ENCODE results near the gene CD300A.
A peak's percentile ranks its signal among the peaks of the same experiment; 100 is the strongest.
"Not testable (repeated sequence)": the region's sequence is repeated elsewhere in the genome, so short reads cannot be mapped to it uniquely, and the experiment has no call there.

Gene CD300A

GRCh38 chr17:74499992-74500391 lies 33.6 kb downstream of the CD300A start:
- no peak overlapping the region for H3K27ac ChIP-seq
- H3K36me3 ChIP-seq: no peaks in the 10 kb centered on the region
- H3K27me3 ChIP-seq: peaks cover 0 to 3% of the 10 kb centered on the region in 2 donors
- DNase-seq: peak in 1 of 2 donors; percentile 7
- TF ChIP-seq, protein P1, sequence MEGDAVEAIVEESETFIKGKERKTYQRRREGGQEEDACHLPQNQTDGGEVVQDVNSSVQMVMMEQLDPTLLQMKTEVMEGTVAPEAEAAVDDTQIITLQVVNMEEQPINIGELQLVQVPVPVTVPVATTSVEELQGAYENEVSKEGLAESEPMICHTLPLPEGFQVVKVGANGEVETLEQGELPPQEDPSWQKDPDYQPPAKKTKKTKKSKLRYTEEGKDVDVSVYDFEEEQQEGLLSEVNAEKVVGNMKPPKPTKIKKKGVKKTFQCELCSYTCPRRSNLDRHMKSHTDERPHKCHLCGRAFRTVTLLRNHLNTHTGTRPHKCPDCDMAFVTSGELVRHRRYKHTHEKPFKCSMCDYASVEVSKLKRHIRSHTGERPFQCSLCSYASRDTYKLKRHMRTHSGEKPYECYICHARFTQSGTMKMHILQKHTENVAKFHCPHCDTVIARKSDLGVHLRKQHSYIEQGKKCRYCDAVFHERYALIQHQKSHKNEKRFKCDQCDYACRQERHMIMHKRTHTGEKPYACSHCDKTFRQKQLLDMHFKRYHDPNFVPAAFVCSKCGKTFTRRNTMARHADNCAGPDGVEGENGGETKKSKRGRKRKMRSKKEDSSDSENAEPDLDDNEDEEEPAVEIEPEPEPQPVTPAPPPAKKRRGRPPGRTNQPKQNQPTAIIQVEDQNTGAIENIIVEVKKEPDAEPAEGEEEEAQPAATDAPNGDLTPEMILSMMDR (IDR thresholded peaks at IDR 0.05): no peak
- intact Hi-C loops (cut with DNase I; ENCODE audit: low total_unique reads): no loop called here
- no peak overlapping the region for H3K4me3 ChIP-seq
- no peaks in the 10 kb centered on the region for H3K4me1 ChIP-seq
- H3K9me3 ChIP-seq: no peaks in the 10 kb centered on the region

DNA sequence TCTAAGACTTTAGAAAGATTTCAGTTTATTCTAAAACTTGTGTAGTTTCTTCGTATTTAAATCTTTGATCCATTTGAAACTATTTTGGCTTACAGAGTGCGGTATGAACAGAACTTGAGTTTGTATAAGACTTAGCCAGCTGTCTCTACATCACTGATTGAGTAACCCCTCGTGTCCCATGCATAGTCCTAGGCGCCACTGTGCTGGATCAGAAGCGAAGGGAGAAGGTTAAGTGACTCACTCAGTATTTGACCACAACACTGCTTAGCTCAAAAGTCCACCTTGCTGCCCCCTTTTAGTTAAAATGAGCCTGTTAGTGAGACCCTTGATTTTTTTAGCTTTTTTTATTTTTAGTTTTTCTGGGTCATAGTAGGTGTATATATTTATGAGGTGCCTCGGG lies 36.4 kb downstream of the CD300A start:
- H3K9me3 ChIP-seq: no peaks in the 10 kb centered on the region
- no peaks in the 10 kb centered on the region for H3K36me3 ChIP-seq
- no peak overlapping the region for H3K27ac ChIP-seq
- intact Hi-C loops (cut with DNase I; ENCODE audit: low total_unique reads): no loop called here
- DNase-seq: no peak
- H3K4me3 ChIP-seq: no peak overlapping the region
- H3K4me1 ChIP-seq: no peaks in the 10 kb centered on the region
- no peaks in the 10 kb centered on the region for H3K27me3 ChIP-seq
- TF ChIP-seq, protein P1 (IDR thresholded peaks at IDR 0.05): no peak

DNA sequence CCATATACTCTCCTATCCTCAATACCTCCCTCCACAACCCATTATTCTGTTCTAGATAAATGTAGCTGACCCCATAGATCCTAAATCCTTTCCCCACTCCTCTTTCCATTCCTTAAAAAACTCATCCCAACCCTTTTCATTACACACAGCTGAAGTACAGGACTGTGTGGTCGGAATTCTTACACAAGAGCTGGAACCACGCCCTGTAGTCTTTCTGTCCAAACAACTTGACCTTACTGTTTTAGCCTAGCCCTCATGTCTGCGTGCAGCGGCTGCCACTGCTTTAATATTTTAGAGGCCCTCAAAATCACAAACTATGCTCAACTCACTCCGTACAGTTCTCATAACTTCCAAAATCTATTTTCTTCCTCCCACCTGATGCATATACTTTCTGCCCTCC lies 37.5 kb downstream of the CD300A start:
- intact Hi-C loops (cut with DNase I; ENCODE audit: low total_unique reads): not testable (repeated sequence)
- peak in 1 of 2 donors; percentile 42 for DNase-seq

GRCh38 chr17:74508156-74508555 lies 41.7 kb downstream of the CD300A start:
- peaks cover 0 to 10% of the 10 kb centered on the region in 2 donors for H3K27me3 ChIP-seq
- intact Hi-C loops (cut with DNase I; ENCODE audit: low total_unique reads): no loop called here
- TF ChIP-seq, protein P1 (IDR thresholded peaks at IDR 0.05): no peak

More for the DNA sequence above, 37.5 kb downstream of the CD300A start:
- H3K27me3 ChIP-seq, H3K4me1 ChIP-seq, H3K27ac ChIP-seq, H3K9me3 ChIP-seq, H3K4me3 ChIP-seq, H3K36me3 ChIP-seq: not testable (repeated sequence)

DNA sequence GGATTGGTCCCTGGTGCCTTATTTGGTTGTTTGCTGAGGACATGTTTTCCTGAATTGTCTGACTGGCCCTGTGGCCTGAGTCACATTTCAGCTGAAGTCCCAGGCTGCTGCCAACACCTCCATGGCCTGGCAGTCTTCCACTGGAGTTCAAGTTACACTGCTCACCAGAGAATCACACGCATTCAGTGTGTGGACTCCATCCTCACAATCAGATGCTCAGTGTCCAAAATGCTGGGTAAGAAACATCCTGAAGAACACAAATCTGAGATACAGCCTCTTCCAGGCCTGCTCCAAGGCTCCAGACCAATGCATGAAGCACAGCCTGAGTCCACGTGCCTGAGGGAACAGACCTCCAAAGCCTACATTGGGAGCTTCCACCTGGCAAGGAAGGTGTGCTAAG lies 45.6 kb downstream of the CD300A start:
- Histone ChIP-seq H3K27me3 (peaks cover 0 to 12% of the 10 kb centered on the region in 2 donors), H3K4me3 (no peak overlapping the region), H3K9me3 (no peaks in the 10 kb centered on the region), H3K27ac (no peak overlapping the region), H3K36me3 (no peaks in the 10 kb centered on the region), H3K4me1 (no peaks in the 10 kb centered on the region)
- intact Hi-C loops (cut with DNase I; ENCODE audit: low total_unique reads): no loop called here
- TF ChIP-seq, protein P1 (IDR thresholded peaks at IDR 0.05): no peak
- DNase-seq: peak in 1 of 2 donors; percentile 64

More at GRCh38 chr17:74508156-74508555, 41.7 kb downstream of the CD300A start:
- DNase-seq: no peak
- no peaks in the 10 kb centered on the region for H3K4me1 ChIP-seq
- H3K27ac ChIP-seq: no peak overlapping the region
- H3K4me3 ChIP-seq: no peak overlapping the region
- H3K36me3 ChIP-seq: no peaks in the 10 kb centered on the region
- H3K9me3 ChIP-seq: no peaks in the 10 kb centered on the region

- Histone ChIP-seq H3K27ac (no peak overlapping the region), H3K4me3 (no peak overlapping the region), H3K36me3 (no peaks in the 10 kb centered on the region), H3K4me1 (no peaks in the 10 kb centered on the region), H3K9me3 (no peaks in the 10 kb centered on the region), H3K27me3 (peaks cover 0 to 12% of the 10 kb centered on the region in 2 donors)
- DNase-seq: no peak
- TF ChIP-seq, protein P1 (IDR thresholded peaks at IDR 0.05): no peak
- intact Hi-C loops (cut with DNase I; ENCODE audit: low total_unique reads): no loop called here
Measured at GRCh38 chr17:74512624-74513091, 46.2 kb downstream of the CD300A start.
